Activated CD4-positive, alpha-beta T cell treated with anti-CD3 and anti-CD28 coated beads for 4 hours (primary cell): ENCODE data around the gene ARL6IP1.
"Not testable (repeated sequence)": the region's sequence is repeated elsewhere in the genome, so short reads cannot be mapped to it uniquely, and the experiment has no call there.

Experiments
- DNase-seq, 2 donors: peaks; one replicate each; pipeline ENCODE4 v3.0.0-alpha.2; 2020

The ARL6IP1 gene

GRCh38 chr16:18797746-18798145 is 3.6 kb downstream of the ARL6IP1 start:
- no peak for DNase-seq

GRCh38 chr16:18796377-18796776 is 5.0 kb downstream of the ARL6IP1 start:
- no peak for DNase-seq

- no peak for DNase-seq
These were observed 8.4 kb downstream of the ARL6IP1 start for GRCh38 chr16:18792836-18793433.

DNA sequence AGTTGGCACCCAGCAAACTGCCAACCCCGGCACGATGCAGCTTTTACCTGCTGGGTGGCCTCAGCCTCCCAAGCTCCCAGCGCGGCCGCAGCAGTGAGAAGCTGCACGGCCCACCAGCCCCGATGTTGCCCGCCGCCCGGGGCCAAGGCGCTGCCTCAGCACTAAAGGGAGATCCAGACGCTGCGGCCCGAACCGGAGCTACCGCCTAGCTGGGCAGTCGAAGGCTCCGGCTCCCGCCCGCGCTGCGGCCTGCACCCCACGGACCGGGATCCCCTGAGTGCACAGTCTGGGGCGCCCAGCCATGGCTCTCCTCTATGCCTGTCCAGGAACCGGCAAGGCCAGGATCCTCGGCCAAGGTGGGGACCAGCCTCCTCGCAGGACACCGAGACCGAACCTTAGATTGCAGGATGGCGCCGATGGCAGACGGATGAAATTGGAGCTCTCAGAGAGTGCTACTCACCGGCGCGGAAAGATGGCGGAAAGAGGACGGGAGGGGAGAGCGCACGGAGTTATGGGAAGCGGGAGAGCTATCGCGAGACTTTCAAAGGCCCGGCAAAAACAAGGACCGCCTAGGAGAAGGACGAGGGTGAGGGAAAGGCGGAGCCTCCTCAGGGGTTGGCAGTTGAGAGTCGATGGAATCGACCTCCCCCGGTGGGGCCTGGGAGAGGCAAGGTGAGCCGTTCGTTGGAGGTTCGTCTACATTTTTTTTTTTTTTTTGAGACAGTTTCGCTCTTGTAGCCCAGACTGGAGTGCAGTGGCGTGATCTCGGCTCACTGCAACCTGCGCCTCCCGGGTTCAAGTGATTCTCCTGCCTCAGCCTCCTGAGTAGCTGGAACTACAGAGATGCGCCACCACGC is 11.3 kb downstream of the ARL6IP1 start, which contains the start of gene RPS15A:
RPS15A (minus strand) TSS at position 485 of the 857 bp plus-strand sequence. CDS start 1,221 bp downstream, outside the sequence.
- DNase-seq: peak; percentile 91 to 92

DNA sequence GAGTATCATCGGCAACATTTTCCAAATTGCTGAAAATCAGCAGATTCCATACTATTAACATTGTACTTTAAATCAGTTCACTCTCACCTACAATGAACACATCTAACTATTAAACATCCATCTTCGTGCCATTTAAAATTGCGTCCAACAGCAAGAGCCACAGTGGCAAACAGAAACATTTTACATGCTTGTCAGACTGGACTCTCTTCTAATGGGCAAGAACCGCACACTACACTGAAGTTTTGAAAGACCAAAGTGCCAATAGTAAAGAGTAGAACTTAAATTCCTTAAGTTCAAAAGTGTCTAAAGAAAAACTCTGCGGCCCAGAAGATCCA is 11.9 kb downstream of the ARL6IP1 start:
- DNase-seq: no peak

DNA sequence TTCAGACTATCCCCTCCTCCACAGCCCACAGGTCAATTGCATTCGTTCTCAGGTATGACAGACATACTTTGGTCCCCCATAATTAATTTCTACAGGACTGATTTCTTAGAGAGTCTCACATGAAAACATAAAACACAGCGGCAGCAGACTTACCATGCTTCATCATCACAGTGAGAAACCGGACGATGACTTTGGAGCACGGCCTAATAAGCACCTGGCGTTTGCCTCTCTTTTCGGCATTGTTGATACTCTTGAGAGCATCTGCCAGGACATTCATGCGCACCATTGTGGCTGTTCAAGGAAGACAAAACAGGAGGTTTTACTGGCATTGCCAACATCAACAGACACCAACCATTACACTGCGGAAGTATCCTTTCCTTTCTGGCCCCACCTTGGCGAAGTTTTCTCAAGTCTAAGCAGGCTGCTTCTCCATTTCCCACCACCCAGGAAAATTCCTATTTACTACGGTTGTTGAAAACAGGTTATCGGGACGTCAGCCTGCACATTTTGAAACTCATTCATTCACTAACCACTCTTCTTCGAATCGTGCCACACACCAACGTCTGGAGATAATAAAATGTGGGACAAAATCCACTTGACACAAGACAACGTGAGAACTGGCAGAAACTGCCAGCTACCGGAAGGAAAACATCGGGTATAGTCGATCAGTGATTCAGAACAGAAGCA is 12.4 kb downstream of the ARL6IP1 start:
- DNase-seq: no peak

DNA sequence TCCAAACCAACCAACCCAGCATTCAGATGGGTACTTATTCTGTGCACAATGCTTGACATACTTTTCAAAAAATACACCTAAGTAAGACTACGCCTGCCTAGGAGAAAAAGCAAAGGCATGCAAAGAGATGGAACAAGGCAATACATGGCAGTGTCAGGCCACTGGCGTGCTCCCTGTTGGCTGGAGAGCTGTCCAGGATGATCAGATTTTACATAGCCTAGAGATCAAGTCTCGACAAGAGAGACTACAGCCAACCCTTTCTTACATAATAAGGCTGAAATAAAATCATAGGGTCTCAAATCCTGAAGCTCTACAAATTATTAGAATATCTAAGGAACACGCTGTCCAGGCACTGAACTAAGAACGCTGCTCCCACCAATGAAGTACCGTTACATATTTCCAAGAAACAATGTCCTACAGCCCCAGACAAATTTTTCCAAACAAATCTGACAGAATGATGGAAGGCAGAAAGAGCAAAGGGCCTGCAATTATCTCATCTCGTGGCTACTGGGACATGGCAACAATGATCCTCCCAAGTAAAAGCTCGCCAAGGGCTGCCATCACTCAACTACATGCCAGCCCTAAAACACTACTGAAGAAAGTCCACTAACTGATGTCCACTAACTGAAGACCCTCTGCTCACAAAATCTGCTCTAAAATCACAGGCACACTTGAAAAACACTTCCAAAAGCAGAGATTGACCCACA is 16.3 kb downstream of the ARL6IP1 start:
- no peak for DNase-seq

GRCh38 chr16:18783430-18784341 is 17.7 kb downstream of the ARL6IP1 start:
- no peak for DNase-seq

- DNase-seq: no peak
These were observed 18.5 kb downstream of the ARL6IP1 start for GRCh38 chr16:18782697-18783429.

- not testable (repeated sequence) for DNase-seq
These were observed 20.1 kb downstream of the ARL6IP1 start for GRCh38 chr16:18781232-18781631.

DNA sequence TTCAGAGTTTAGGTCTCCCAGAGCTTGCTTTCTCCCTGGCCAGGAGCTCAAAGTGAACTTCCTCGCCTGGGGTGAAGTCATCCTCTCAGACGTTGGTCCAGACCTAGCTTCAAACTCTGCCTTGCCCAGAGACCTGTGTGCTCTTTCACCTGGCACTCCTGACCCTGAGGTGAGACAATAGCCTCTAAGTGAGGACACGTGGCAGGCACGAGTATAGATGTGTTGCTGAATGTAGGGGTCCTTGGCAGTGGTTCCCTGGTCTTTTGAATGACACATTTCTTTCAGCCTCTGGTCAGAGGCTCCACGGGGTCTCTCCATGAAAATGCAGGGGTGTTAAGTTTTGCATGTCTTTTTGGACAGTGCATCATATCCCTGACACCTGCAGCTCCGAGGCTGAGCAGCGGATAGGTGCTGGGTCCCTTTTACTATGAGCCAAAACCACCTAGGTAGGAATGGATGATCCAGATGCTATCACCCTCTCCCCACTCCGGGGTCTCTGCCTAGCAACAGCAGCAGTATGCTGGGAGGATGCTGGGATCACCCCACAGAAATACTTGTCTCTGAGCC is 20.8 kb downstream of the ARL6IP1 start:
- not testable (repeated sequence) for DNase-seq

DNA sequence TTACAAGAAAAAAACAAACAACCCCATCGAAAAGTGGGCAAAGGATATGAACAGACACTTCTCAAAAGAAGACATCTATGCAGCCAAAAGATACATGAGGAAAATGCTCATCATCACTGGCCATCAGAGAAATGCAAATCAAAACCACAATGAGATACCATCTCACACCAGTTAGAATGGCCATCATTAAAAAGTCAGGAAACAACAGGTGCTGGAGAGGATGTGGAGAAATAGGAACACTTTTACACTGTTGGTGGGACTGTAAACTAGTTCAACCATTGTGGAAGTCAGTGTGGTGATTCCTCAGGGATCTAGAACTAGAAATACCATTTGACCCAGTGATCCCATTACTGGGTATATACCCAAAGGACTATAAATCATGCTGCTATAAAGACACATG is 23.7 kb downstream of the ARL6IP1 start:
- not testable (repeated sequence) for DNase-seq

- DNase-seq: not testable (repeated sequence)
These were observed 25.0 kb downstream of the ARL6IP1 start for GRCh38 chr16:18776334-18776733.

GRCh38 chr16:18774651-18775050 is 26.7 kb downstream of the ARL6IP1 start:
- DNase-seq: not testable (repeated sequence)

DNA sequence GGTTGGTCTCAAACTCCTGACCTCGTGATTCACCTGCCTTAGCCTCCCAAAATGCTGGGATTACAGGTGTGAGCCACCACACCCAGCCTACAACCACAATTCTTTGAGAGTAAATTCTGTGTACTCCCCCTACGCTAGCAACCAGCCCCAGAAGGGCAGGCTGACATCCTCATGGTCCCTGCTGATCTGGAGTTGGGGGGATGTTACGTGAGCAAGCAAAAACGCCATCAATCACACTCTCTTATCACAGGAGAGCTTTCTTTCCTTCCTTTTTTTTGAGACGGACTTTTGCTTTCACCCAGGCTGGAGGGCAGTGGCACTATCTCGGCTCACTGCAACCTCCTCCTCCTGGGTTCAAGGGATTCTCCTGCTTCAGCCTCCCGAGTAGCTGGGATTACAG is 29.2 kb downstream of the ARL6IP1 start:
- not testable (repeated sequence) for DNase-seq

DNA sequence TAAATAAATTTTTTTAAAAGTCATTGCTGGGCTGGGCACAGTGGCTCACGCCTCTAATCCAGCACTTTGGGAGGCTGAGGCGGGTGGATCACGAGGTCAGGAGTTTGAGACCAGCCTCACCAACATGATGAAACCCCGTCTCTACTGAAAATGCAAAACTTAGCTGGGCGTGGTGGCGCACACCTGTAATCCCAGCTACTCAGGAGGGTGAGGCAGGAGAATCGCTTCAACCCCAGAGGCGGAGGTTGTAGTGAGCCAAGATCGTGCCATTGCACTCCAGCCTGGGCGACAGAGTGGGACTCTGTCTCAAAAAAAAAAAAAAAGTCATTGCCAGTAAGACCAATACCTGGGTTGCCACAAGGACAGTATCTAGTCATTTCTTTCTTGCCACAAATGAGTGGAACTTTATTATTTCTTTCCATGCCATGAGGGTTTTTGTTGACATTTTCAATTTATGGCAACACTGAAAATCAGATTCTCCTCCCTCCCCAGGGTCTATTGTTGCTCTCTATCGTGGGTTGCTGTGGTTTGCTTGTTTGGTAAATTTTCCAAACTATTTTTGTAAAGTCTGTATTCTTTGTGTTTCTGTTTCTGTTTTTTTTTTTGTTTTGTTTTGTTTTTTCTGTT is 30.9 kb downstream of the ARL6IP1 start:
- DNase-seq: not testable (repeated sequence)

DNA sequence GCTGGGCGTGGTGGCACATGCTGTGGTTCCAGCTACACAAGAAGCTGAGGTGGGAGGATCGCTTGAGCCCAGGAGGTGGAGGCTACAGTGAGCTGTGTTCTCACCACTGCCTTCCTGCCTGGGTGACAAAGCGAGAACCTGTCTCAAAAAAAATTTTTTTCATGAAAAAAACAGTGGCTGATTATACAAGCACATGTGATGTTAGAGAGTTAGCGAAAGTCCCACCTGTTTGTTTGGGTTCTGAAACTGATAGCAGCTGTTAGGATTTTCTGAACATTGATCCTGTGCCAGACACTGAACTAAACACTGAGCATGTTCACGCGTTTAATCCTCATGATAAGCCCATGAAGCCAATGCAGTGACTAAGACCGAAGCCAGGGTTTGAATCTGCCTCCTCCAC is 34.1 kb downstream of the ARL6IP1 start:
- peak in 1 of 2 donors; percentile 18 for DNase-seq

GRCh38 chr16:18762713-18763112 is 38.6 kb downstream of the ARL6IP1 start:
- not testable (repeated sequence) for DNase-seq

DNA sequence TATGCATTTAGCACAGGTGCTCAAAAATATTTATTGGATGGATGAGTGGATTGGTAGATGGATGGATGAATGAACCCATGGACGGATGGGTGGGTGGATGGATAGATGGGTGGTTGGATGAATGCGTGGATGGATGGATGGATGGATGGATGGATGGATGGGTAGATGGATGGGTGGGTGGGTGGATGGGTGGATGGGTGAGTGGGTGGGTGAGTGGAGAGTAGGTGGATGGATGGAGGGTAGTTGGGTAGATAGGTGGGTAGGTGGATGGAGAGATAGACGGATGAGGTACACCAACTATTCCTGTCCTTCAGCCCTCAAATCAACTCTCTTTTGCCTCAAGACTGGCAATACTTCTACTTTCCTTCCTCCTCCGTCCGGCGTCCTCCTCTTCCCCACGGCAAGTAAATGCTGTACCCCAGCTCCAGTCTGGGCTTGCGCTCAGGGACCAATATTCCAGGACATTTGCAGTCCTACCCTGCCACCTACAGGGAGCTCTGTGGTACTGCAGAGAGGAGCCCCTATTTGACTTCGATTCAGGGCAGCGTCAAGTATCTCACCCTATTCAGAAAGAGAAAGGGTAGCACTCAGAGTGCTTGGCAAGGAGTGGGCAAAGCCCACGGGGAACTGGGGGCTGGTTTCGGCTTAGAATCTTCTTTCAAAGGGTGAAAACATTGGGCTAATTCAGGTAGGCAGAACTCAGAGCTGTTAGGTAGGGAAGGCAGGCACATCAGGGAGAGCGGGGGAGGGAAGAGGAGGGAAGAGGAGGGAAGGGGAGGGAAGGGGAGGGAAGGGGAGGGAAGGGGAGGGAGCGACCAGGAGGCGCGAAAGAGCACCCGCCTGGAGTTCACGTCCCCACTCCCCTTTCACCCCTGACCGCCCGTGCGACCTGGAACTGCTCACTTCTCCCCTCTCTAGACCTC is 41.5 kb downstream of the ARL6IP1 start:
- peak; percentile 14 to 48 for DNase-seq
